Skeletal muscle cell (primary cell): ENCODE results near the gene RDH13.
A peak's percentile ranks its signal among the peaks of the same experiment; 100 is the strongest.

Source experiments
- DNase-seq: peaks from one replicate; pipeline ENCODE4 v3.0.0-alpha.2; 2010; ENCODE audit warnings: low read depth
- H3K4me3 ChIP-seq: 2 replicates; pipeline ENCODE4 v1.5.1; 2011; ENCODE audit warnings: low read depth, mild to moderate bottlenecking, control low read depth, low read length, moderate library complexity

Gene RDH13

GRCh38 chr19:55092423-55093318 lies 29.7 kb upstream of the RDH13 start:
- no peak overlapping the region for H3K4me3 ChIP-seq
- no peak for DNase-seq

DNA sequence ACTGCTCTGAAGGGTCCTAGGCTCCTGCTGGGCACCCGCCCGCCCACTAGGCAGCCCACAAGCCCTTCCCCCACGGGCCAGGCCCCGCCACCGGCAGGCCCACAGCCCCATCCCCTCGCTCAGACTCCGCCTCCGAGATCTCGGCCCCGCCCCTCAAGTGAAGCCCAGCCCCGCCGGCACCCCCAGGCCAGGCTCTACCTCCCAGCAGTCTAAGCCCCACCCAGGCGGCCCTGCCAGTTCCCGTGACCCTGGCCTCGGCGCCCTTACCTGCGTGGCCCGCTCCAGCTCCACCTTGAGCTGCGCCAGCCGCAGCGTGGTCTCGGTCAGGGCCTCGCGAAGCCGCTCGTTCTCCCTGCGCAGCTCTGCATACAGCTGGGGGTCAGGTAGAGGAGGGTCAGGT lies 29.0 kb upstream of the RDH13 start:
- no peak for DNase-seq
- no peak overlapping the region for H3K4me3 ChIP-seq

DNA sequence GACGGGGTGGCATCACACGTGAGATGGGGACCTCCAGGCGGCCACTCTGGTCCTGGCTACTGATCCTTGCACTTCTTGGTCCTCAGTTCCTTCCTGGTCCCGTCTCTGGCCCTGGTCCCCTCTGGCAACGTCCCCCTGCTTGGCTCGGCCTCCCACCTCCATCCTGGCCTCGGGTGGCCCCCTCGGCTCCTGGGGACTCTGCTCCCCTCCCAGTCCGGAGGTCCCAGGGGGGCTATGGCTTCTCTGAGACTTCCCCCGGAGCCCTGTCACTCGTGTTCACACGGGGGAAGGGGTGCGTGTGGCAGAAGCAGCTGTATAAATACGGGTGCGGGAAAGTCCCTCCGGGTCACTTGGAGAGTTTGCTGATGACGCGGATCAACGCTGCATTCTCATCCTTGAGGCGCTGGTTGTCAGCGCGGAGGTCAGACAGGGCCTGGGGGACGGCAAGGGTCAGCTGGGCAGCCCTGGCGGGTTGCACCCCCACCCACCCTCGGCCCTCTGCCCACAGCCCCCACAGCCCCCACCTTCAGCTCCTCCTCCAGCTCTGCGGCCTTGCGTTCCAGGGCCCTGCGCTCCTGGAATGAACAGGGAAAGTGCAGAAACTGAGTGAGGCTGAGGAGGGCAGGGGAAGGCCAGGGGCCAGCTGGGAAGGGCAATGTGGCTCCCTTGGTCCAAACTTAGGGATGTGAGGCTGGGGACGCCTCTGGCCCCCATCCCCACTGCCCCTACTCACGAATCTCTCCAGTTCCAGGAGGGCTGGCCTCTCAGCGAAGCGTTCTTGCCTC lies 28.4 kb upstream of the RDH13 start:
- no peak overlapping the region for H3K4me3 ChIP-seq
- no peak for DNase-seq

GRCh38 chr19:55090564-55090963 lies 27.6 kb upstream of the RDH13 start:
- DNase-seq: no peak
- no peak overlapping the region for H3K4me3 ChIP-seq

DNA sequence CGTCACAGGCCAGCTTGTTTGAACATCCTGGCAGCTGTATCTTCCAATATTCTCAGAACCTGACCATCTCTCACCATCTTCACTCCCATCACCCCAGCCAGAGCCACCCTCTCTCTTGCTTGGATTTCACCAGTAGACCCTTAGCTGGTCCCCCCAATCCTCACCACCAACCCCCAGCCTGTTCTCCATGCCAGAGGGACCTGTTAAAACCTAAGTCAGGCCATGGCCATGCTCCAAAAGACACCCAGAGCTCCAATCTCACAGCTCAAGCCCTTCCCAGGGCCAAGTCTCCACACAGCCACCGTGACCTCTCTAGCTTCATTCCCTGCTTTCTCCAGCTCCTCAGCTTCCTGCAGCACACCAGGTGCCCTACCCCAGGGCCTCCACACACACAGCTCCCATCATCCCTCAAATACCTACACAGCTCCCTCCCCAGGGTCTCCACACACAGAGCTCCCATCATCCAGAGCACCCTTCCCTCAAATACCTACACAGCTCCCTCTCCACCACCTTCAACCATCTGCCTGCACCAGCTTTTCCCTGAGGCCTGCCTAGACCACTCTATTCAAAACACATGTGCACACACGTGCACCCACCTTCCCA lies 26.5 kb upstream of the RDH13 start:
- no peak overlapping the region for H3K4me3 ChIP-seq
- DNase-seq: no peak

GRCh38 chr19:55088543-55089341 lies 25.8 kb upstream of the RDH13 start:
- H3K4me3 ChIP-seq: no peak overlapping the region
- no peak for DNase-seq

GRCh38 chr19:55088021-55088451 lies 25.1 kb upstream of the RDH13 start:
- H3K4me3 ChIP-seq: peak overlapping the region; percentile 58

DNA sequence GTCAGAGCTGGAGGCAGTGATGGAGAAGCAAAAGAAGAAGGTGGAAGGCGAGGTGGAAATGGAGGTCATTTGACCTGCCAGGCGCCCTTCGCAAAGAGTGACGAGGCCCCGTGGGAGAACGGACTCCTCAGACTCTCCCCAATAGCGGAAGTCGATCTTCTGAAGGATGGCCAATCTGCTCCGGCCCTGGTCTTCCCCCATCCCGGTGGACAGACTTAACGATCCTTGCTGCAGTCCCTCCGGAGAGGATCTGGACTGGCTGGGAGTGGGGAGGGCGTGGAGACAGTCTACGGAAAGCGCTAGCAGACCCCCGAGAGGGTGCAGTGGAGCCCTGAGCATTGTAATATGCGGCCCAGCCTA lies 24.6 kb upstream of the RDH13 start:
- DNase-seq: no peak
- H3K4me3 ChIP-seq: peak overlapping the region; percentile 58

More at GRCh38 chr19:55088021-55088451, 25.1 kb upstream of the RDH13 start:
- DNase-seq: no peak

DNA sequence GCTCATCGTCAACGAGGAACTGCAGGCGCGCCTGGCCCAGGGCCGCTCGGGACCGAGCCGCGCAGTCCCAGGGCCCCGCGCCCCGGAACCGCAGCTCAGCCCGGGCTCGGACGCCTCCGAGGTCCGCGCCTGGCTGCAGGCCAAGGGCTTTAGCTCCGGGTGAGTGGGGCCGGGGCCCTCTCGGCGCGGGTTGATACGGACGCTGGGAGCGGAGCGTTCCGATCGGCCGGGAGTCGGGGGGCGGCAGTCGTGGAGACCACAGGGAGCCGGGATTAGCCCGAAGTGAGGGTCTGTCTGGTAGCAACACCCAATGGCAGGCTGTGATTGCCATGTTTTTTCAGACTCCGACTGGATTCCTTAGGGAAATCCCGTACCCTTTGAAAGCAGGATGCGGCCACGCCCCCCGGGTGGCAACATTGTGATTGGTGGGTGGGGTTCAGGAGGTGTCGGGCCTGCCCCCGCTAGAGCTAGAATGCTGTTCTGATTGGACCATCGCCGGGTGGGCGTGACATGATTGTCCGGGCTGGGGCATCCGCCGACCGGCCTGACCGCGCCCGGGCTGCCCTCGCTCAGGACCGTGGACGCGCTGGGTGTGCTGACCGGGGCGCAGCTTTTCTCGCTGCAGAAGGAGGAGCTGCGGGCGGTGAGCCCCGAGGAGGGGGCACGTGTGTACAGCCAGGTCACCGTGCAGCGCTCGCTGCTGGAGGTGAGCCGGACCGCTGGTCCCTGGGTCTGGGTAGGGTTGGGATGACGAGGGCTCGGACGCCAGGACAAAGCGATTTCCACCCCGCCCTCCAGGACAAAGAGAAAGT lies 24.0 kb upstream of the RDH13 start:
- DNase-seq: peak; percentile 76
- peak overlapping the region; percentile 58 for H3K4me3 ChIP-seq

DNA sequence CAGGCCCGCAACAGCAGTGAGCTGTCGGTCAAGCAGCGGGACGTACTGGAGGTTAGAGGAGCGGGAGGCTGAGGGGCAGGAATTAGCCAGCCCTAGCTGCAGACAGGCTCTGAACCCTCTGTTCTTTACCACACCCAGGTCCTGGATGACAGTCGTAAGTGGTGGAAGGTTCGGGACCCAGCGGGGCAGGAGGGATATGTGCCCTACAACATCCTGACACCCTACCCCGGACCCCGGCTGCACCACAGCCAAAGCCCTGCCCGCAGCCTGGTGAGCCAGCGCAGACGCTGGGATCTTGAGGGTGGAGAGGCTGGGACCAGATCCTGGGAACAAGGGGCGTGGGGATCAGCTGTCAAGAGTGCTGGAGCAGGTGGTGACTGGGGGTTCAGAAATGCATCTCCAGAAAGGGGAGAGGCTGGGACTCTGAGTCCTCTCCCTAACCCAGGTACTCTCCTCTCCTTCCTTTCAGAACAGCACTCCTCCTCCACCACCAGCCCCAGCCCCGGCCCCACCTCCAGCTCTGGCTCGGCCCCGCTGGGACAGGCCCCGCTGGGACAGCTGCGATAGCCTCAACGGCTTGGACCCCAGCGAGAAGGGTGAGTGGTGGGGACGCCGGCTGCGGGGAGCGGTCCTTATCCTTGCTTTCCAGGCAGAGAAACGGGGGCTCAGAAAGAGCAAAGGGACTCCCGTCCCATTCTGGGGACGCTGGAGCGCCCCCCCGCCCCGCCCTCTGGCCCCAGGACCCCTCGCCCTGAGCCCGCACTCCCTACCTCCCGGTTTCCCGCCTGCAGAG lies 23.2 kb upstream of the RDH13 start:
- DNase-seq: no peak
- peak overlapping the region; percentile 58 for H3K4me3 ChIP-seq

DNA sequence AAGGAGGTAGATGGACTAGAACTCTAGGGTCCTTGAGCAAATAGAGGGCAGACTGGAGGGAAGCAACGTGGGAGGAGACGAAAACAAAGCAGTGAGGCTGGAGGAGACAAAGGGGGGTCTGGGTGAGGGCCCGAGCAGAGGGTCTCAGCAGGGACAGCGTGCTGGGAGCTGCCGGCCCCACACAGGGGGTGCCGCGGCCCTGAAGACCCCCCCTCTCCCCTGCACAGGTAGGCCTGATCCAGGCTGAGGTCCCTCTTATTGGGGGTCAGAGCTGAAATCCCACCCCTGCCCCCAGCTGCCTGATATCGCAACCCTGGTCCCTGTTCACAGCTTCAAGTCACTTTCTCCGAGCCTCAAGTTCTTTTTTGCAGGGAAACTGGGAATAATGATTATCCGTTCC lies 21.5 kb upstream of the RDH13 start:
- H3K4me3 ChIP-seq: no peak overlapping the region
- DNase-seq: no peak

DNA sequence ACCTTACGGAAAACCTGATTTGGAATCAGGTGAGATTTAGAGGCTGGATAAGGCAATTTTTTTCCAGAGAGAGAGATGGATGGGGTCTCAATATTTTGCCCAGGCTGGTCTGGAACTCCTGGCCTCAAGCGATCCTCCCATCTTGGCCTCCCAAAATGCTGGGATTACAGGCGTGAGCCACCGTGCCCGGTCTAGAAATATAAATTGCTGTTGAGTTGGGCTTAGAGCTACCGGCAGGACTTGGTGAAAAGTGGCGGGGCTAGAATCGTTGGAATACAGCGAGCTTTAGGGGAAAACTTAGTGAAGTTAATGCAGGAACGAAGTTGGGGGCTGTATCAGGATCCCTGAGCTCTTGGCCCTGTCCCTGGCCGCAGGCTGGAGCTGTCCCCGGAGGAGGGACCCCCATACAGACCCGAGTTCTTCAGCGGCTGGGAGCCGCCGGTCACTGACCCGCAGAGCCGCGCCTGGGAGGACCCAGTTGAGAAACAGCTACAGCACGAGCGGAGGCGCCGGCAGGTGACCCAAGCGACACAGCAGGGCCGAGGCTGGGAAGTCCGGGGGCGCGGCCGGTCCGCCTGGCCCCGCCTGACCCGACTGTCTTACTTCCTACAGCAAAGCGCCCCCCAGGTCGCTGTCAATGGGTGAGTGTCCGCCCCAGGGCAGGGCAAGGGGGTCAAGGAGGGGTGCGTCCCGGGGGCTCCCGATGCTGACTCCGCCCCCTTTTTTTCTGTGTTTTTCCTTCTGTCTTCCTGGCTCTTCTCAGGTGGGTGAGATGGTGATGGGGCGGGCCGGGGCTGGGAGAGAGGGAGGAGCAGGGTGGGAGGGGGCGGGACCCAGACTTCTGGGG lies 20.3 kb upstream of the RDH13 start:
- no peak for DNase-seq
- no peak overlapping the region for H3K4me3 ChIP-seq

DNA sequence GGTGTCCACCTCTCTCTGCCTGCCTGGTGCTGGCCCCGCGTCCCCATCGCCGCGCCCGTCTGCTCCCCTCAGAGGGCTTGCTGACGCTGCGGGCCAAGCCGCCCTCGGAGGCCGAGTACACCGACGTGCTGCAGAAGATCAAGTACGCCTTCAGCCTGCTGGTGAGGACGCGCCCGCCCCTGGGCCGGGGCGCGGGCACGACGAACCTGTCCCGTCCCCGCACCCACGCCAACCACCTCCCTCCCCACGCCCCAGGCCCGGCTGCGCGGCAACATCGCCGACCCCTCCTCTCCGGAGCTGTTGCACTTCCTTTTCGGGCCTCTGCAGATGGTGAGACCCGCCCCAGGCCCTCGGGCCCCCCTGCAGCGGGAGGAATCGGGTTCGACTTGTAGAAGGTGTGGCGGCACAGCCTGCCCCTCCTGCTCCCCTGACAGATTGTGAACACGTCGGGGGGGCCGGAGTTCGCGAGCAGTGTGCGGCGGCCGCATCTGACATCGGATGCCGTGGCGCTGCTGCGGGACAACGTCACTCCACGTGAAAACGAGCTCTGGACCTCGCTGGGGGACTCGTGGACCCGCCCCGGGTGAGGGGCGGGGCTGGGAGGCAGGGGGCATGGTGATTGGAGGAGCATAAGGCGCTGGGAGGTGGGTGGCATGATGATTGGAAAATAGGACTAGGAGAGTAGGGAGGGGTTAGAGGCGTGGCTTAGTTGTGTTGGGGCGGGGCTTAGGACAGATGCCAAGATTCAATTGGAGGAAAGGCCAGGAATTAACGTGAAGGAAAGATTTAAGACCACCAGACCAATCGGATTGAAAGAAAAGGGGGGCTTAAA lies 19.3 kb upstream of the RDH13 start:
- peak overlapping the region; percentile 60 for H3K4me3 ChIP-seq
- no peak for DNase-seq

DNA sequence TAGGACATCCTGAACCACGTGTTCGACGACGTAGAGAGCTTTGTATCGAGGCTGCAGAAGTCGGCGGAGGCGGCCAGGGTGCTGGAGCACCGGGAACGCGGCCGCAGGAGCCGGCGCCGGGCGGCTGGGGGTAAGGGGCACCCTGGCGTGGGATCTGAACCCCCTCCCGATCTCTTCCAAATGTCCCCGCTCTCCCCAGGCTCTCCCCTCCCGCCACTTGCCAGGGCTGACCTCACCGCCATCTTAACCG lies 18.7 kb upstream of the RDH13 start:
- H3K4me3 ChIP-seq: peak overlapping the region; percentile 60
- no peak for DNase-seq

GRCh38 chr19:55080968-55081769 lies 18.2 kb upstream of the RDH13 start:
- no peak for DNase-seq

More at GRCh38 chr19:55080968-55081769, 18.2 kb upstream of the RDH13 start:
- H3K4me3 ChIP-seq: peak overlapping the region; percentile 60
